HCT116 (cell line): Measurements from ENCODE around the gene LTA4H.

Source experiments
- EGR1 ChIP-seq: IDR thresholded peaks from 2 replicates; pipeline ENCODE4 v1.6.1; 2012; ENCODE audit warnings: low read depth
- ELF1 ChIP-seq: IDR thresholded peaks from 2 replicates; pipeline ENCODE4 v1.6.1; 2012; ENCODE audit warnings: low read depth, borderline replicate concordance
- POLR2A ChIP-seq: IDR thresholded peaks from 2 replicates; pipeline ENCODE4 v1.7.0; 2011; ENCODE audit warnings: borderline replicate concordance; ENCODE audit not compliant: insufficient read depth, insufficient read length; ENCODE audit errors: extremely low read depth
- POLR2AphosphoS5 ChIP-seq: IDR thresholded peaks from 2 replicates; pipeline ENCODE4 v1.6.1; 2011; ENCODE audit warnings: mild to moderate bottlenecking, low read depth, low read length, moderate library complexity
- RAD21 ChIP-seq: IDR thresholded peaks from 2 replicates; pipeline ENCODE4 v1.6.1; 2012; ENCODE audit warnings: low read depth, mild to moderate bottlenecking
- REST ChIP-seq: IDR thresholded peaks from 2 replicates; pipeline ENCODE4 v1.6.1; 2012; ENCODE audit warnings: low read depth
- SIN3A ChIP-seq: IDR thresholded peaks from 2 replicates; pipeline ENCODE4 v1.6.1; 2012; ENCODE audit warnings: low read depth
- TCF7L2 ChIP-seq: IDR thresholded peaks from 2 replicates; pipeline ENCODE4 v1.7.0; 2011; ENCODE audit warnings: borderline replicate concordance, inconsistent platforms; ENCODE audit not compliant: insufficient read depth, insufficient read length; ENCODE audit errors: extremely low read depth
- YY1 ChIP-seq: IDR thresholded peaks from 2 replicates; pipeline ENCODE4 v1.6.1; 2011; ENCODE audit warnings: low read length, low read depth, moderate library complexity, mild to moderate bottlenecking; ENCODE audit not compliant: insufficient replicate concordance; ENCODE audit errors: extremely low read depth
- TF ChIP-seq, protein P1 (sequence below), 3 experiments: fragments of 200-600 bp in 1 of 3; sonication (generic) in 1 of 3; IDR thresholded peaks in 2 of 3; conservative IDR thresholded peaks in 1 of 3; 2 replicates each; pipeline ENCODE4 v1.5.1; 2012 to 2017; ENCODE audit warnings: low read depth in 2 of 3, low read length in 2 of 3, antibody characterized with exemption in 1 of 3, borderline replicate concordance in 1 of 3, control low read depth in 1 of 3, mild to moderate bottlenecking in 1 of 3, mixed read lengths in 1 of 3, mixed run types in 1 of 3, moderate library complexity in 1 of 3; ENCODE audit not compliant: insufficient read depth in 1 of 3

DNA sequence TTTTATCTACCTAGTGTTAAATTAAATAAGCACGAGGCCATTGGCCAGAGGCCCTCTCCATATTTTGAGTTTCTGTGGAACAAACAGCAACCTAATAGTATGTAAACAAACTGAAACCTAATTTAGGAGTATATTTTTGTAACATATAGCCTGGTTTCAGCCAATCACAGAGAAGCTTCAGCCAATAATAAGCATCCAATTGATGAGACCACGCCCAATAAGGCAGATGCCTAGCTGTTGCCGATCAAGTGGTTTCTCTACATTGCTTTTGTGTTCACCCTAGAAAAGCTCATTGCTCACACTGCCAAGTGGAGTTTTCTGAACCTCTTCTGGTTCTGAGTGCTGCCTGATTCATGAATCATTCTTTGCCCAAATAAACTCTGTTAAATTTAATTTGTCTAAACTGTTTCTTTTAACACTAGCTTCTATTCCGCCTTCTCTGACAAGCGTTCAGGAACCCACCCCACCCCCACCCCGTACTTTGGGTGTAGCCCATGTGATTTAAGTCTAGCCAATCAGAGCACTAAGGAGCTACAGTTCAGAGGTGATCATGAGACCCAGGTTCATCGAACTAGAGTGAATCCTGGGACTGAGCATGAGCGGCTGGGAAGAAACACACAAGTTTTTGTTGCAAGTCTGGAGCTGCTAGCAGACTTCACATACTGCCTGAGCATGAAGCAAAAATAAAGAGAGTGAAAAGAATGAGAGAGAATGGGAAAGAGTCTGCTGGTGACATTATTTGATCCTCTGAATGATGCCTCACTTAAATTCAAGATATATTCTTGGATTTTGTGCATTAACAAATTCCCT lies 21.5 kb upstream of the LTA4H start:
- TF ChIP-seq, protein P1, sequence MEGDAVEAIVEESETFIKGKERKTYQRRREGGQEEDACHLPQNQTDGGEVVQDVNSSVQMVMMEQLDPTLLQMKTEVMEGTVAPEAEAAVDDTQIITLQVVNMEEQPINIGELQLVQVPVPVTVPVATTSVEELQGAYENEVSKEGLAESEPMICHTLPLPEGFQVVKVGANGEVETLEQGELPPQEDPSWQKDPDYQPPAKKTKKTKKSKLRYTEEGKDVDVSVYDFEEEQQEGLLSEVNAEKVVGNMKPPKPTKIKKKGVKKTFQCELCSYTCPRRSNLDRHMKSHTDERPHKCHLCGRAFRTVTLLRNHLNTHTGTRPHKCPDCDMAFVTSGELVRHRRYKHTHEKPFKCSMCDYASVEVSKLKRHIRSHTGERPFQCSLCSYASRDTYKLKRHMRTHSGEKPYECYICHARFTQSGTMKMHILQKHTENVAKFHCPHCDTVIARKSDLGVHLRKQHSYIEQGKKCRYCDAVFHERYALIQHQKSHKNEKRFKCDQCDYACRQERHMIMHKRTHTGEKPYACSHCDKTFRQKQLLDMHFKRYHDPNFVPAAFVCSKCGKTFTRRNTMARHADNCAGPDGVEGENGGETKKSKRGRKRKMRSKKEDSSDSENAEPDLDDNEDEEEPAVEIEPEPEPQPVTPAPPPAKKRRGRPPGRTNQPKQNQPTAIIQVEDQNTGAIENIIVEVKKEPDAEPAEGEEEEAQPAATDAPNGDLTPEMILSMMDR (IDR thresholded peaks at IDR 0.05 in 2 of 3, conservative IDR thresholded peaks at IDR 0.05 in 1 of 3; ENCODE audit: borderline replicate concordance in 1 of 3, insufficient read depth in 1 of 3, low read depth in 2 of 3, low read length in 2 of 3) = no peak
- TF ChIP-seq SIN3A (no peak), TCF7L2 (no peak), RAD21 (no peak), POLR2A (no peak), EGR1 (no peak), ELF1 (no peak), POLR2AphosphoS5 (no peak), YY1 (no peak), REST (no peak)
